Stimulated activated CD4-positive, alpha-beta T cell treated with anti-CD3 and anti-CD28 coated beads, Interleukin-12 subunit alpha, Interleukin-12 subunit beta, amount 100 ng/mL, for 48 hours (primary cell): ENCODE results near the gene DEGS2.
"Not testable (repeated sequence)": the region's sequence is repeated elsewhere in the genome, so short reads cannot be mapped to it uniquely, and the experiment has no call there.

Experiments
- DNase-seq, 3 donors: peaks; one replicate each; pipeline ENCODE4 v3.0.0-alpha.2; 2020; ENCODE audit warnings: low read depth in 2 of 3, low spot score in 1 of 3

The DEGS2 gene

GRCh38 chr14:100159094-100159864, at the start of gene DEGS2:
Gene DEGS2 (minus strand): TSS chr14:100159645. CDS start chr14:100159587, 58 bp downstream.
- peak; percentile 31 to 52 (median 46) for DNase-seq

GRCh38 chr14:100208136-100208535, 48.7 kb upstream of the DEGS2 start:
- not testable (repeated sequence) for DNase-seq

GRCh38 chr14:100207588-100207987, 48.1 kb upstream of the DEGS2 start:
- DNase-seq, result not testable (repeated sequence)

GRCh38 chr14:100204835-100205167, 45.4 kb upstream of the DEGS2 start:
- DNase-seq, result not testable (repeated sequence)

- no peak for DNase-seq
These were observed 44.8 kb upstream of the DEGS2 start for GRCh38 chr14:100203962-100204834.

GRCh38 chr14:100203146-100203545, 43.7 kb upstream of the DEGS2 start:
- no peak for DNase-seq

GRCh38 chr14:100202712-100203111, 43.3 kb upstream of the DEGS2 start:
- no peak for DNase-seq

- no peak for DNase-seq
These were observed 42.3 kb upstream of the DEGS2 start for GRCh38 chr14:100201701-100202100.

GRCh38 chr14:100200311-100200710, 40.9 kb upstream of the DEGS2 start:
- DNase-seq, result no peak

GRCh38 chr14:100199240-100199860, 39.9 kb upstream of the DEGS2 start:
- no peak for DNase-seq

GRCh38 chr14:100193417-100194357, 34.2 kb upstream of the DEGS2 start:
- no peak for DNase-seq

GRCh38 chr14:100192672-100193416, 33.4 kb upstream of the DEGS2 start:
- DNase-seq, result peak; percentile 99 to 100 (median 100)

GRCh38 chr14:100192250-100192671, 32.8 kb upstream of the DEGS2 start:
- no peak for DNase-seq

- DNase-seq, result no peak
These were observed 32.3 kb upstream of the DEGS2 start for GRCh38 chr14:100191584-100192249.

- no peak for DNase-seq
These were observed 30.7 kb upstream of the DEGS2 start for GRCh38 chr14:100190126-100190525.

- DNase-seq, result no peak
These were observed 29.1 kb upstream of the DEGS2 start for GRCh38 chr14:100188392-100189030.

- DNase-seq, result no peak
These were observed 27.9 kb upstream of the DEGS2 start for GRCh38 chr14:100187247-100187833.

GRCh38 chr14:100181876-100182551, 22.6 kb upstream of the DEGS2 start:
- DNase-seq, result not testable (repeated sequence)
